ENCODE results near the gene TRAF7.
A peak's percentile ranks its signal among the peaks of the same experiment; 100 is the strongest.
"Not testable (repeated sequence)": the region's sequence is repeated elsewhere in the genome, so short reads cannot be mapped to it uniquely, and the experiment has no call there.

Gene TRAF7

GRCh38 chr16:2114885-2115590 is 40.5 kb upstream of the TRAF7 start:
- H3K4me1 ChIP-seq (ENCODE audit: insufficient read depth, low read length); H3K4me3 ChIP-seq (ENCODE audit: low read length); H2AFZ ChIP-seq (ENCODE audit: low read depth, low read length); H3K27me3 ChIP-seq (ENCODE audit: insufficient read depth, low read length); H3K9me3 ChIP-seq (ENCODE audit: low read length): not testable (repeated sequence)
- H3K36me3 ChIP-seq (ENCODE audit: insufficient read depth, low read length) = peaks cover 21% of the 10 kb centered on the region

- Histone ChIP-seq H3K9me3 (ENCODE audit: low read length) (no peaks in the 10 kb centered on the region), H3K36me3 (ENCODE audit: insufficient read depth, low read length) (peaks cover 17% of the 10 kb centered on the region), H3K4me3 (ENCODE audit: low read length) (no peak overlapping the region), H2AFZ (ENCODE audit: low read depth, low read length) (no peak overlapping the region), H3K27me3 (ENCODE audit: insufficient read depth, low read length) (no peaks in the 10 kb centered on the region), H3K4me1 (ENCODE audit: insufficient read depth, low read length) (no peaks in the 10 kb centered on the region)
These were observed 40.0 kb upstream of the TRAF7 start for GRCh38 chr16:2115591-2115973.

- H3K4me1 ChIP-seq (ENCODE audit: insufficient read depth, low read length); H3K27me3 ChIP-seq (ENCODE audit: insufficient read depth, low read length); H3K4me3 ChIP-seq (ENCODE audit: low read length): not testable (repeated sequence)
These were observed 39.2 kb upstream of the TRAF7 start for GRCh38 chr16:2116428-2116827.

GRCh38 chr16:2117341-2117740 is 38.2 kb upstream of the TRAF7 start:
- not testable (repeated sequence) for H2AFZ ChIP-seq (ENCODE audit: low read depth, low read length); H3K9me3 ChIP-seq (ENCODE audit: low read length); H3K4me3 ChIP-seq (ENCODE audit: low read length); H3K27me3 ChIP-seq (ENCODE audit: insufficient read depth, low read length); H3K4me1 ChIP-seq (ENCODE audit: insufficient read depth, low read length)
- H3K36me3 ChIP-seq (ENCODE audit: insufficient read depth, low read length) = peaks cover 10% of the 10 kb centered on the region

More at GRCh38 chr16:2116428-2116827, 39.2 kb upstream of the TRAF7 start:
- not testable (repeated sequence) for H2AFZ ChIP-seq (ENCODE audit: low read depth, low read length); H3K9me3 ChIP-seq (ENCODE audit: low read length)
- peaks cover 11% of the 10 kb centered on the region for H3K36me3 ChIP-seq (ENCODE audit: insufficient read depth, low read length)

DNA sequence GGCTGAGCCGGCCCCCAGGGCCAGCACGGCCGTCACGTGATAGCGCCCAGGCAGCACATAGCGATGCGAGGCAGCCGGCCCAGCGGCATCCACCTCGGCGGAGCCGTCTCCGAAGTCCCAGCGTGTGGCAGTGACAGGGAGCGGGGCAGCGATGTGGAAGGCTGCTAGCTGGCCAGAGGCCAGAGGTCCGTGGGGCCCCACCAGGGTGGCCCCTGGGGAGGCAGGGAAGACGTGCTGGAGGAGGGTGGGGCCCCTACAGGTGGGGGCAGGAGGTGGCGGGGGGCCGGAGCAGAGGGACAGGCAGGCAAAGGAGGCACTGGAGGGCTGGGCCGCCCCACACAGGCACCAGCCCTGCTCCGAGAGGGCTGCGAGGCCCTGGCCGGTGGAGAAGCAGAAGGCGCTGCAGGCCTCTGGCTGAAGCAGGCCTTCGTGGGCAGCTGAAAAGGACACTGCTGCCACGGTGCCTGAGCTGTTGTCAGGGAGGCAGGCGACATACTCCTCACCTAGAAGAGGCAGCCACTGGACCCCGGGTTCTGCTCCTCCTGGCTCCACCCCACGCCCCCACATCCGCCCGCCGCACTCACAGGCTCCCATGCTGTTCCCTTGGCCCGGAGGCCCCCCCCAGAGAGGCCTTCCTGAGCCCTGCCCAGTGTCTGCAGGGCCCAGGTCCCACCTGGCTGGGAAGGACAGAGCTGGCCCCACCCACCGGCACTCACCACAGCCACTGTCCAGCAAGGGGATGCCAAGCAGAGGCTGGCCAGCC is 37.4 kb upstream of the TRAF7 start:
- not testable (repeated sequence) for H3K36me3 ChIP-seq (ENCODE audit: insufficient read depth, low read length); H3K4me1 ChIP-seq (ENCODE audit: insufficient read depth, low read length); H2AFZ ChIP-seq (ENCODE audit: low read depth, low read length); H3K27me3 ChIP-seq (ENCODE audit: insufficient read depth, low read length); H3K4me3 ChIP-seq (ENCODE audit: low read length); H3K9me3 ChIP-seq (ENCODE audit: low read length)

- not testable (repeated sequence) for H2AFZ ChIP-seq (ENCODE audit: low read depth, low read length); H3K27me3 ChIP-seq (ENCODE audit: insufficient read depth, low read length); H3K9me3 ChIP-seq (ENCODE audit: low read length); H3K36me3 ChIP-seq (ENCODE audit: insufficient read depth, low read length); H3K4me3 ChIP-seq (ENCODE audit: low read length)
- peaks cover 23% of the 10 kb centered on the region for H3K4me1 ChIP-seq (ENCODE audit: insufficient read depth, low read length)
These were observed 34.3 kb upstream of the TRAF7 start for GRCh38 chr16:2121325-2121724.

- Histone ChIP-seq H3K27me3 (ENCODE audit: insufficient read depth, low read length) (no peaks in the 10 kb centered on the region), H3K4me1 (ENCODE audit: insufficient read depth, low read length) (peaks cover 26% of the 10 kb centered on the region), H2AFZ (ENCODE audit: low read depth, low read length) (no peak overlapping the region), H3K9me3 (ENCODE audit: low read length) (no peaks in the 10 kb centered on the region), H3K4me3 (ENCODE audit: low read length) (no peak overlapping the region), H3K36me3 (ENCODE audit: insufficient read depth, low read length) (no peaks in the 10 kb centered on the region)
These were observed 33.7 kb upstream of the TRAF7 start for GRCh38 chr16:2121853-2122252.

GRCh38 chr16:2122429-2122828 is 33.2 kb upstream of the TRAF7 start:
- Histone ChIP-seq H3K27me3 (ENCODE audit: insufficient read depth, low read length) (no peaks in the 10 kb centered on the region), H2AFZ (ENCODE audit: low read depth, low read length) (no peak overlapping the region), H3K36me3 (ENCODE audit: insufficient read depth, low read length) (no peaks in the 10 kb centered on the region), H3K4me1 (ENCODE audit: insufficient read depth, low read length) (peaks cover 29% of the 10 kb centered on the region), H3K4me3 (ENCODE audit: low read length) (no peak overlapping the region), H3K9me3 (ENCODE audit: low read length) (no peaks in the 10 kb centered on the region)

- H3K27me3 ChIP-seq (ENCODE audit: insufficient read depth, low read length); H3K4me3 ChIP-seq (ENCODE audit: low read length); H2AFZ ChIP-seq (ENCODE audit: low read depth, low read length); H3K9me3 ChIP-seq (ENCODE audit: low read length); H3K36me3 ChIP-seq (ENCODE audit: insufficient read depth, low read length): not testable (repeated sequence)
- peaks cover 29% of the 10 kb centered on the region for H3K4me1 ChIP-seq (ENCODE audit: insufficient read depth, low read length)
These were observed 32.5 kb upstream of the TRAF7 start for GRCh38 chr16:2122934-2123683.

DNA sequence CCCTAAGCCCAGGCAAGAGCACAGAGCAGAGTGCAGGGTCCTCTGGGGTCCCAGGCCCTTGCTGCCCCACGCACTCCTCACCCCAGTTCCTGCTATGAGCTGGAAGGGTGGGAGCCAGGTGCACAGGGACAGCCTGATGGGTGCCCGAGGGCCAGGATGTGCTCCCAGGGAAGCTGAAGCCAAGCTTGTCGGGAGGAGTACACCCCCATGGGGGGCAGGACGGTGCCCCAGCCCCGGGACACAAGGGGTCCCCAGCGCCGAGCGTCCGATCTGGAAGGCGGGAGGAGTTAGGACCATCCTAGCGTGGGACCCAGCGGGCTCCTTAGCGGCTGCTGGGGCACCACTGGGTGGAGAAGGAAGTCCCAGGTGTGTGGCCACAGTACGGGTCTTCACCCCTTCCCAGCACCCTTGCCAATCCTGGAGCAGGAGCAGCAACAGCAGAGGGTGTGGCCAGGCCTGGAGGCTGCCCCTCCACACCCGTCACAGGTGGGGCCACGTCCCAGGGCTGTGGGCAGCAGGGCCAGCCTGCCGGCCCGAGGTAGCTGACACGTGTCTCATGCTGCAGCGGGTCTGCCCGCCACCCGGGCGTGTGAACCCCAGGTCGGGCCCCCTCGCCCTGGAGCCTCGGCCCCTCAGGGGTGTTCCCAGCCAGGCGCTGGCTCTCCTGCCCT is 31.7 kb upstream of the TRAF7 start:
- not testable (repeated sequence) for H3K4me3 ChIP-seq (ENCODE audit: low read length); H3K36me3 ChIP-seq (ENCODE audit: insufficient read depth, low read length)
- peaks cover 33% of the 10 kb centered on the region for H3K4me1 ChIP-seq (ENCODE audit: insufficient read depth, low read length)

DNA sequence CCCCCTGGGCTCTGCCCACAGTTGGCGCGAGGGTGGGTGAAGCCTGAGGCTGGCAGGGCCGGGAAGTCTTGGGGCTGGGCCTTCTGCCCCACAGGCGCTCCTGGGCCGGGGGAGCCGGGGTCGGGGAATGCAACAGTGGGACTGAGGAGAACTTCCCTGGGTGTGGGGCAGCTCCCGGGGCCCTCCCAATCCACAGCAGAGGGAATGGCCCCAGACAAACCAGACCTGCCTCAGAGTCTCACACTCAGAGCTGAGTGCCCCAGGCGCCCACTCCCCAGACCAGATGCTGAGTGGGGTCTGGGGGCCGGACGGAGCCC is 31.2 kb upstream of the TRAF7 start:
- H3K4me1 ChIP-seq (ENCODE audit: insufficient read depth, low read length) = peaks cover 34% of the 10 kb centered on the region
- not testable (repeated sequence) for H3K9me3 ChIP-seq (ENCODE audit: low read length); H3K4me3 ChIP-seq (ENCODE audit: low read length); H2AFZ ChIP-seq (ENCODE audit: low read depth, low read length); H3K36me3 ChIP-seq (ENCODE audit: insufficient read depth, low read length); H3K27me3 ChIP-seq (ENCODE audit: insufficient read depth, low read length)

More for the DNA sequence above, 31.7 kb upstream of the TRAF7 start:
- not testable (repeated sequence) for H3K9me3 ChIP-seq (ENCODE audit: low read length); H3K27me3 ChIP-seq (ENCODE audit: insufficient read depth, low read length); H2AFZ ChIP-seq (ENCODE audit: low read depth, low read length)

GRCh38 chr16:2124694-2125444 is 30.7 kb upstream of the TRAF7 start:
- H3K9me3 ChIP-seq (ENCODE audit: low read length); H2AFZ ChIP-seq (ENCODE audit: low read depth, low read length); H3K36me3 ChIP-seq (ENCODE audit: insufficient read depth, low read length); H3K27me3 ChIP-seq (ENCODE audit: insufficient read depth, low read length): not testable (repeated sequence)
- Histone ChIP-seq H3K4me1 (ENCODE audit: insufficient read depth, low read length) (peaks cover 34% of the 10 kb centered on the region), H3K4me3 (ENCODE audit: low read length) (peak overlapping the region; percentile 39)
